K562 (cell line): ENCODE results near the gene TLCD4. TPM values are rescaled to one million over a fixed set of nuclear protein-coding genes. Genes with fewer than 3 reads are reported as not detected.

Source experiments
- ATAC-seq: fragments of 200-7000 bp; cut with Tn5 transposase; 3 replicates; pipeline ENCODE4 v1.9.1; 2020; ENCODE audit warnings: moderate library complexity
- BruUV-seq: library from RNA; stranded (reverse); fragments of 400-500 nt; replicated peaks from 2 replicates; lab custom pipeline; 2021; lab: Mats Ljungman, UMichigan
- CTCF ChIA-PET: fragments of 300-600 bp; formaldehyde crosslinking; extraction: SDS; loops from one replicate; lab custom pipeline; 2021; ENCODE audit warnings: low intra/inter-chr PET ratio; lab: Yijun Ruan, JAX
- POLR2A ChIA-PET: fragments of 300-600, 350-650 bp; sonication (Branson Sonifier 250); formaldehyde crosslinking; extraction: SDS; loops from one replicate; lab custom pipeline; 2021; ENCODE audit warnings: antibody characterized with exemption, inconsistent platforms; lab: Yijun Ruan, JAX
- DNase-seq, 4 experiments: peaks; one replicate each; pipeline versions ENCODE4 v3.0.0 to v3.0.0-alpha.2; 2011 to 2018; ENCODE audit warnings: low spot score in 3 of 4, mixed read lengths in 3 of 4; ENCODE audit errors: extremely low read depth in 1 of 4
- FAIRE-seq: peaks from 2 replicates; lab custom pipeline; 2011; peaks lifted over from hg19 to GRCh38; lab: Jason Lieb, UNC
- H2AFZ ChIP-seq: 2 replicates; pipeline ENCODE4 v1.6.0; 2011; ENCODE audit warnings: low read depth, low read length, control low read depth, inconsistent platforms
- H3K27ac ChIP-seq: fragments of 200-600 bp; 3 replicates; pipeline ENCODE4 v1.8.0; 2011; ENCODE audit warnings: low read depth, mild to moderate bottlenecking, control low read depth, inconsistent platforms, low read length, moderate library complexity, mixed read lengths; ENCODE audit errors: extremely low read depth
- H3K27me3 ChIP-seq, 2 experiments: fragments of 300-600 bp in 1 of 2; 2 replicates in 1 of 2; 3 replicates in 1 of 2; pipeline versions ENCODE4 v1.6.0 to v1.8.0; 2011; ENCODE audit warnings: inconsistent platforms in 2 of 2, low read length in 2 of 2, mild to moderate bottlenecking in 1 of 2, mixed read lengths in 1 of 2, moderate library complexity in 1 of 2; ENCODE audit not compliant: control insufficient read depth in 2 of 2, insufficient read depth in 2 of 2
- H3K36me3 ChIP-seq: fragments of 300-600 bp; 3 replicates; pipeline ENCODE4 v1.8.0; 2011; ENCODE audit warnings: mild to moderate bottlenecking, low read length, inconsistent platforms; ENCODE audit not compliant: control insufficient read depth, insufficient read depth
- H3K4me1 ChIP-seq, 2 experiments: fragments of 200-600 bp in 1 of 2; replicated peaks in 1 of 2; 2 replicates in 1 of 2; 3 replicates in 1 of 2; pipeline versions ENCODE4 v1.5.1 to v1.8.0; 2011; ENCODE audit warnings: inconsistent platforms in 2 of 2, low read length in 2 of 2, mild to moderate bottlenecking in 1 of 2, mixed read lengths in 1 of 2, moderate library complexity in 1 of 2; ENCODE audit not compliant: control insufficient read depth in 2 of 2, insufficient read depth in 2 of 2
- H3K4me2 ChIP-seq: 2 replicates; pipeline ENCODE4 v1.6.1; 2011; ENCODE audit warnings: low read length, control low read depth, inconsistent platforms, mixed read lengths; ENCODE audit not compliant: insufficient read depth
- H3K4me3 ChIP-seq: fragments of 200-600 bp; sonication (generic), shearing (Covaris generic); 2 replicates; pipeline ENCODE4 v1.5.1; 2016; ENCODE audit warnings: control low read depth, inconsistent platforms
- H3K79me2 ChIP-seq: fragments of 200-600 bp; 3 replicates; pipeline ENCODE4 v1.8.0; 2011; ENCODE audit warnings: low read length, inconsistent platforms; ENCODE audit not compliant: control insufficient read depth, insufficient read depth
- H3K9ac ChIP-seq, 2 experiments: 2 replicates each; pipeline versions ENCODE4 v1.6.0 to v1.6.1; 2011; ENCODE audit warnings: low read depth in 2 of 2, low read length in 2 of 2, control low read depth in 1 of 2, inconsistent platforms in 1 of 2, mild to moderate bottlenecking in 1 of 2, mixed read lengths in 1 of 2; ENCODE audit not compliant: insufficient read depth in 1 of 2
- H3K9me1 ChIP-seq: one replicate; pipeline ENCODE4 v1.6.0; 2011; ENCODE audit warnings: inconsistent platforms, mild to moderate bottlenecking, low read length, moderate library complexity; ENCODE audit not compliant: control insufficient read depth, insufficient read depth
- H3K9me3 ChIP-seq: replicated peaks from 2 replicates; pipeline ENCODE4 v1.5.1; 2011; ENCODE audit warnings: low read depth, low read length, inconsistent platforms; ENCODE audit not compliant: control insufficient read depth, insufficient read depth
- H4K20me1 ChIP-seq: replicated peaks from 2 replicates; pipeline ENCODE4 v1.6.1; 2011; ENCODE audit warnings: low read length, inconsistent platforms, mixed read lengths; ENCODE audit not compliant: control insufficient read depth, insufficient read depth
- BDP1 ChIP-seq: IDR thresholded peaks from 3 replicates; pipeline ENCODE4 v1.6.1; 2011; ENCODE audit not compliant: insufficient read length, insufficient read depth
- CBX3 ChIP-seq, 2 experiments: IDR thresholded peaks; 1 replicate in 1 of 2; 2 replicates in 1 of 2; pipeline ENCODE4 v1.6.1; 2012; ENCODE audit warnings: inconsistent platforms in 2 of 2, low read length in 2 of 2, borderline replicate concordance in 1 of 2, control low read depth in 1 of 2
- CEBPB ChIP-seq: fragments of 450-650 bp; IDR thresholded peaks from 2 replicates; pipeline ENCODE4 v1.6.1; 2016; ENCODE audit warnings: missing genetic modification characterization, missing compliant biosample characterization
- FOXJ2 ChIP-seq: fragments of 200-800 bp; sonication (Bioruptor generic); IDR thresholded peaks from 2 replicates; pipeline ENCODE4 v1.6.1; 2016; ENCODE audit warnings: missing genetic modification characterization, missing compliant biosample characterization
- FUS ChIP-seq: fragments of 200-400 bp; formaldehyde crosslinking; optimal IDR thresholded peaks from 2 replicates; pipeline ENCODE3; 2017; ENCODE audit warnings: low read depth, low read length
- HLTF ChIP-seq: fragments of 450-650 bp; IDR thresholded peaks from 2 replicates; pipeline ENCODE4 v1.6.1; 2016
- KLF1 ChIP-seq: fragments of 450-650 bp; IDR thresholded peaks from 2 replicates; pipeline ENCODE4 v1.6.1; 2016; ENCODE audit warnings: missing genetic modification characterization, missing compliant biosample characterization
- MTA2 ChIP-seq: fragments of 450-650 bp; IDR thresholded peaks from 2 replicates; pipeline ENCODE4 v1.6.1; 2016; ENCODE audit warnings: low read depth
- RUNX1 ChIP-seq: sonication (generic); IDR thresholded peaks from 2 replicates; pipeline ENCODE4 v1.6.1; 2016; ENCODE audit warnings: antibody characterized with exemption, low read depth
- TCF7L2 ChIP-seq: fragments of 150-350 bp; IDR thresholded peaks from 2 replicates; pipeline ENCODE4 v1.6.1; 2016; ENCODE audit warnings: low read depth, mild to moderate bottlenecking, low read length, moderate library complexity
- TCFL5 ChIP-seq: fragments of 250-450 bp; sonication (Bioruptor Pico); conservative IDR thresholded peaks from 2 replicates; pipeline ENCODE4 v1.6.1; 2021; ENCODE audit warnings: mild to moderate bottlenecking, moderate library complexity, matching md5 sums
- ZBTB8A ChIP-seq: fragments of 450-650 bp; IDR thresholded peaks from 2 replicates; pipeline ENCODE4 v1.6.1; 2018; ENCODE audit warnings: mild to moderate bottlenecking, moderate library complexity; ENCODE audit not compliant: partially characterized antibody
- ZFP36 ChIP-seq: fragments of 150-350 bp; IDR thresholded peaks from 2 replicates; pipeline ENCODE4 v1.6.1; 2018; ENCODE audit warnings: low read length, low read depth; ENCODE audit not compliant: partially characterized antibody
- WGBS: fragments of 100-300 bp; shearing (Covaris generic); methylation state at CpG from one replicate; pipeline ENCODE4 v1.1.6; 2016; ENCODE audit warnings: low coverage, mixed read lengths; ENCODE audit not compliant: insufficient coverage; ENCODE audit errors: missing lambda C conversion rate; 5-methylcytosine and 5-hydroxymethylcytosine counted together
- in situ Hi-C: fragments of 300-500 bp; cut with MboI; formaldehyde crosslinking; loops from 4 replicates; pipeline ENCODE4 v1.15.0; 2018; ENCODE audit warnings: inconsistent platforms, mixed read lengths
- intact Hi-C: fragments of 100-400 bp; cut with micrococcal nuclease; formaldehyde crosslinking; loops from 2 replicates; pipeline ENCODE4 v1.14.2; 2022
- polyA plus RNA-seq, 8 experiments: library from polyadenylated mRNA; depleted of rRNA in 4 of 8; stranded (reverse) in 5 of 8; unstranded in 3 of 8; fragments of >200 nt; fragmentation: Nextera tagmentation in 2 of 8; fragmentation: Illumina TruSeq in 1 of 8; extraction: Ambion mirVana in 2 of 8; extraction: Trizol in 1 of 8; gene quantifications; 2 replicates each; pipeline versions ENCODE4 v1.2.1 to v1.2.3, GENCODE V29; 2011 to 2014; ENCODE audit warnings: inconsistent platforms in 1 of 8, missing spikeins in 1 of 8
- total RNA-seq, 7 experiments: library from RNA; depleted of rRNA in 6 of 7; stranded (reverse); fragments of >200 nt in 6 of 7; fragmentation: Illumina TruSeq in 2 of 7; extraction: Trizol in 2 of 7; gene quantifications; 2 replicates each; pipeline versions ENCODE4 v1.2.1 to v1.2.3, GENCODE V29; 2011 to 2021; ENCODE audit warnings: low replicate concordance in 1 of 7
- TF ChIP-seq, protein P1 (sequence below): sonication (generic); formaldehyde crosslinking; IDR thresholded peaks from 2 replicates; pipeline ENCODE4 v1.8.1; 2023; ENCODE audit warnings: mild to moderate bottlenecking, missing genetic modification reagents
- TF ChIP-seq, protein P2 (sequence below): fragments of 250-450 bp; sonication (Bioruptor Pico); IDR thresholded peaks from 2 replicates; pipeline ENCODE4 v1.5.0; 2020; ENCODE audit warnings: mild to moderate bottlenecking
- TF ChIP-seq, protein P3 (sequence below): IDR thresholded peaks from 2 replicates; pipeline ENCODE4 v1.6.1; 2011; ENCODE audit warnings: borderline replicate concordance, low read depth, mild to moderate bottlenecking, moderate library complexity, low read length; ENCODE audit not compliant: insufficient read depth, poor library complexity, severe bottlenecking

TLCD4 gene
- total and polyA plus RNA-seq, 9 of the 15 experiments (the other 6 are each of a cell fraction or from before 2014, with no cell fraction given): 3.5 to 19.8 (median 7.6) TPM

DNA sequence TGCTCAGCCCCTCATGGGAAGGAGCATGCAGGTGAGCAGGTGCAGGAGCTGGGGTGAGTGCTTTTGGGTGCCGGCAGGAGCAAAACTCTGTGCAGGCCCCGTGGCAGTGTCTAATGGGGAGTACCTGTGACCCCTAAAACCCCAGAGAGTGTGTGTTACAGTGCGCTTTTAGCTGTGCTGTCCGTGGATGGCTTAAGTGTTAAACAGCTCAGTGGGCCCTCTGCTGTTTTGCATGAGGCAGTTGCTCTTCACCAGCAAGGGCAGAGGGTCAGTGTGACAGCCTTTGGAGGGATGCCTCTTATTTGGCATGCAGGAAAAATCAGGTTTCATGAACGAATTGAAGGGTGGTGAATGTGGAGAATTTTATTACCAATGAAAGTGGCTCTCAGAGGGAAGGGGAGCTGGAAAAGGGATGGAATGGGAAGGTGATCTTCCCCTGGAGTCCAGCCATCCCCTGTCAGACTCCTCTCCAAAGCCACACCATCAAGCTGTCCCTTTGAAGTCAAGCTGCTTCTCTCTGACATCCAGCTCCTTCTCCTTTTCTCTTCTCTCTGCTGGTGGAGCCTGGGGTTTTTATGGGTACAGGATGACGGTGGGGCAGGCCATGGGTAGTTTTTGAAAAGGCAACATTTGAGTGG is 27.4 kb upstream of the TLCD4 start:
- no peak overlapping the region for H3K27ac ChIP-seq
- ChIA-PET CTCF (no interaction called here), POLR2A (no interaction called here)
- no peaks in the 10 kb centered on the region for H3K79me2 ChIP-seq
- ATAC-seq (no peak), DNase-seq (peak in 1 of 4 experiments; percentile 44), FAIRE-seq (no peak)
- H3K4me2 ChIP-seq: no peak overlapping the region
- no peaks in the 10 kb centered on the region for H3K9me1 ChIP-seq
- in situ Hi-C loops: no loop called here
- H3K4me3 ChIP-seq: no peak overlapping the region
- H3K27me3 ChIP-seq: no peaks in the 10 kb centered on the region
- intact Hi-C loops: loop anchor here (10.0 kb wide), 1 partner anchor 85 kb away; no protein-coding TSS in a partner anchor
- no TSS peak for BruUV-seq
- H3K36me3 ChIP-seq: no peaks in the 10 kb centered on the region; the same call in 2 of the 3 replicates
- H2AFZ ChIP-seq: no peak overlapping the region; the same call in 1 of the 2 replicates
- peaks cover 11 to 42% of the 10 kb centered on the region in 2 experiments; a peak in 4 of 5 replicates for H3K4me1 ChIP-seq
- H3K9ac ChIP-seq: no peak overlapping the region
- no peaks in the 10 kb centered on the region for H4K20me1 ChIP-seq
- WGBS: 68% methylated on average over 5 of the region's 6 CpGs
- peaks cover 14% of the 10 kb centered on the region for H3K9me3 ChIP-seq
- TF ChIP-seq KLF1: no peak
- TF ChIP-seq FOXJ2: no peak
- TF ChIP-seq BDP1: no peak
- TF ChIP-seq, protein P1, sequence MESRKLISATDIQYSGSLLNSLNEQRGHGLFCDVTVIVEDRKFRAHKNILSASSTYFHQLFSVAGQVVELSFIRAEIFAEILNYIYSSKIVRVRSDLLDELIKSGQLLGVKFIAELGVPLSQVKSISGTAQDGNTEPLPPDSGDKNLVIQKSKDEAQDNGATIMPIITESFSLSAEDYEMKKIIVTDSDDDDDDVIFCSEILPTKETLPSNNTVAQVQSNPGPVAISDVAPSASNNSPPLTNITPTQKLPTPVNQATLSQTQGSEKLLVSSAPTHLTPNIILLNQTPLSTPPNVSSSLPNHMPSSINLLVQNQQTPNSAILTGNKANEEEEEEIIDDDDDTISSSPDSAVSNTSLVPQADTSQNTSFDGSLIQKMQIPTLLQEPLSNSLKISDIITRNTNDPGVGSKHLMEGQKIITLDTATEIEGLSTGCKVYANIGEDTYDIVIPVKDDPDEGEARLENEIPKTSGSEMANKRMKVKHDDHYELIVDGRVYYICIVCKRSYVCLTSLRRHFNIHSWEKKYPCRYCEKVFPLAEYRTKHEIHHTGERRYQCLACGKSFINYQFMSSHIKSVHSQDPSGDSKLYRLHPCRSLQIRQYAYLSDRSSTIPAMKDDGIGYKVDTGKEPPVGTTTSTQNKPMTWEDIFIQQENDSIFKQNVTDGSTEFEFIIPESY (CRISPR knock-in tag): no peak
- no peak for TF ChIP-seq TCFL5 (CRISPR knock-in tag)
- TF ChIP-seq, protein P2, sequence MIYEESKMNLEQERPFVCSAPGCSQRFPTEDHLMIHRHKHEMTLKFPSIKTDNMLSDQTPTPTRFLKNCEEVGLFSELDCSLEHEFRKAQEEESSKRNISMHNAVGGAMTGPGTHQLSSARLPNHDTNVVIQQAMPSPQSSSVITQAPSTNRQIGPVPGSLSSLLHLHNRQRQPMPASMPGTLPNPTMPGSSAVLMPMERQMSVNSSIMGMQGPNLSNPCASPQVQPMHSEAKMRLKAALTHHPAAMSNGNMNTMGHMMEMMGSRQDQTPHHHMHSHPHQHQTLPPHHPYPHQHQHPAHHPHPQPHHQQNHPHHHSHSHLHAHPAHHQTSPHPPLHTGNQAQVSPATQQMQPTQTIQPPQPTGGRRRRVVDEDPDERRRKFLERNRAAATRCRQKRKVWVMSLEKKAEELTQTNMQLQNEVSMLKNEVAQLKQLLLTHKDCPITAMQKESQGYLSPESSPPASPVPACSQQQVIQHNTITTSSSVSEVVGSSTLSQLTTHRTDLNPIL (CRISPR knock-in tag): no peak
- TF ChIP-seq ZBTB8A: no peak
- TF ChIP-seq FUS: no peak
- 0 out of 2 replicates have a peak, but pooled peaks have one; percentile 23 for TF ChIP-seq HLTF
- no peak for TF ChIP-seq CEBPB
- TF ChIP-seq RUNX1: no peak
- peak in 1 of 2 experiments; percentile 92; a peak in 1 of 3 replicates for TF ChIP-seq CBX3 (IDR thresholded peaks at IDR 0.05; ENCODE audit: borderline replicate concordance in 1 of 2, low read length in 2 of 2)
- no peak for TF ChIP-seq MTA2
- TF ChIP-seq, protein P3, sequence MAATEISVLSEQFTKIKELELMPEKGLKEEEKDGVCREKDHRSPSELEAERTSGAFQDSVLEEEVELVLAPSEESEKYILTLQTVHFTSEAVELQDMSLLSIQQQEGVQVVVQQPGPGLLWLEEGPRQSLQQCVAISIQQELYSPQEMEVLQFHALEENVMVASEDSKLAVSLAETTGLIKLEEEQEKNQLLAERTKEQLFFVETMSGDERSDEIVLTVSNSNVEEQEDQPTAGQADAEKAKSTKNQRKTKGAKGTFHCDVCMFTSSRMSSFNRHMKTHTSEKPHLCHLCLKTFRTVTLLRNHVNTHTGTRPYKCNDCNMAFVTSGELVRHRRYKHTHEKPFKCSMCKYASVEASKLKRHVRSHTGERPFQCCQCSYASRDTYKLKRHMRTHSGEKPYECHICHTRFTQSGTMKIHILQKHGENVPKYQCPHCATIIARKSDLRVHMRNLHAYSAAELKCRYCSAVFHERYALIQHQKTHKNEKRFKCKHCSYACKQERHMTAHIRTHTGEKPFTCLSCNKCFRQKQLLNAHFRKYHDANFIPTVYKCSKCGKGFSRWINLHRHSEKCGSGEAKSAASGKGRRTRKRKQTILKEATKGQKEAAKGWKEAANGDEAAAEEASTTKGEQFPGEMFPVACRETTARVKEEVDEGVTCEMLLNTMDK: no peak
- no peak for TF ChIP-seq TCF7L2
- no peak for TF ChIP-seq ZFP36
